ENCODE data around the gene CTTNBP2NL.

Gene CTTNBP2NL

GRCh38 chr1:112505878-112506277 is 109.9 kb downstream of the CTTNBP2NL start:
- no peak for DNase-seq (ENCODE audit: extremely low read depth in 1 of 2, low read depth in 1 of 2)

GRCh38 chr1:112506306-112506705 is 110.3 kb downstream of the CTTNBP2NL start:
- DNase-seq (ENCODE audit: extremely low read depth in 1 of 2, low read depth in 1 of 2), result no peak

- DNase-seq (ENCODE audit: extremely low read depth in 1 of 2, low read depth in 1 of 2), result no peak
Observed at GRCh38 chr1:112506731-112507130, 110.7 kb downstream of the CTTNBP2NL start.

- no peak for DNase-seq (ENCODE audit: extremely low read depth in 1 of 2, low read depth in 1 of 2)
Observed at GRCh38 chr1:112507336-112507735, 111.3 kb downstream of the CTTNBP2NL start.

- DNase-seq (ENCODE audit: extremely low read depth in 1 of 2, low read depth in 1 of 2), result no peak
Observed at GRCh38 chr1:112507921-112508277, 111.9 kb downstream of the CTTNBP2NL start.

- DNase-seq (ENCODE audit: extremely low read depth in 1 of 2, low read depth in 1 of 2), result peak; percentile 13 to 26
Observed at GRCh38 chr1:112508278-112509004, 112.4 kb downstream of the CTTNBP2NL start, which contains the start of gene WNT2B. Gene WNT2B (plus strand): TSS chr1:112508965. CDS start chr1:112509263, 298 bp downstream.

GRCh38 chr1:112509005-112509659 is 113.1 kb downstream of the CTTNBP2NL start:
- no peak for DNase-seq (ENCODE audit: extremely low read depth in 1 of 2, low read depth in 1 of 2)

- DNase-seq (ENCODE audit: extremely low read depth in 1 of 2, low read depth in 1 of 2), result no peak
Observed at GRCh38 chr1:112509660-112510178, 113.7 kb downstream of the CTTNBP2NL start.

- DNase-seq (ENCODE audit: extremely low read depth in 1 of 2, low read depth in 1 of 2), result no peak
Observed at GRCh38 chr1:112510340-112510739, 114.3 kb downstream of the CTTNBP2NL start.
